ENCODE measurements around the gene CALY.
"Not testable (repeated sequence)": the region's sequence is repeated elsewhere in the genome, so short reads cannot be mapped to it uniquely, and the experiment has no call there.

Gene CALY

DNA sequence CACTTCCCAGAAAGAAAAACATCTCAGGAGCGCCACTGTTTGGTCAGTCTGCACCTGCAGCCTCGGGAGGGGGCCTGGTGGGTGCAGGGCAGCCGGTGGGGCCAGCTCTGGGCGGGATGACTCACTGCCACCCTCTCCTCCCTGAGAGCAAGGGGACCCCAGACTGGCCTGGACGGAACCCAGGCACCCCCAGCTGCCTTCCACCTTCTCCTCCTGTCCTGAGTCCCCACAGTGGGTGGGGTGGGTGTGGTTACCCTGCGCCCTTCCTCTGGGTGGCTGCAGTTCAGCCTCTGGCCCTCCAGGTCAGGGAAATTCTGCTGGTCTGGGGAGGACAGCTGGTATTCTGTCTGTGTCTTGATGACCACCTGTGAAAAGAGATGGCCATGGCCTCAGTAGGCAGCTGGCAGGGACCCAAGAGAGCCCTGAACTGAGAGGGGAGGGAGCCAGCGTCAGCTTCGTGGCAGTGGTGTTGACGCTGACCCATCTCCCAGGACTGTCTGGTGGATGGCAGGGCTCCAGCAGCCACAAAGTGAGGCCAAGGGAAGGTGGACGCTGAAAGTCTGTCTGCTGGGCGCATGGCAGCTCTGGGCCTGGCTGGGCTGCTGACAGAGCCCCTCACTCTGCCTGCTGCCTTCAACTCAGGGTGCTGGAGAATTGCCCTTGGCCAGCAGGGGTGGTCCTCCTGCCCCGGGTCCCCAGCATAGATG, 8.9 kb downstream of the CALY start:
- no peak for DNase-seq

DNA sequence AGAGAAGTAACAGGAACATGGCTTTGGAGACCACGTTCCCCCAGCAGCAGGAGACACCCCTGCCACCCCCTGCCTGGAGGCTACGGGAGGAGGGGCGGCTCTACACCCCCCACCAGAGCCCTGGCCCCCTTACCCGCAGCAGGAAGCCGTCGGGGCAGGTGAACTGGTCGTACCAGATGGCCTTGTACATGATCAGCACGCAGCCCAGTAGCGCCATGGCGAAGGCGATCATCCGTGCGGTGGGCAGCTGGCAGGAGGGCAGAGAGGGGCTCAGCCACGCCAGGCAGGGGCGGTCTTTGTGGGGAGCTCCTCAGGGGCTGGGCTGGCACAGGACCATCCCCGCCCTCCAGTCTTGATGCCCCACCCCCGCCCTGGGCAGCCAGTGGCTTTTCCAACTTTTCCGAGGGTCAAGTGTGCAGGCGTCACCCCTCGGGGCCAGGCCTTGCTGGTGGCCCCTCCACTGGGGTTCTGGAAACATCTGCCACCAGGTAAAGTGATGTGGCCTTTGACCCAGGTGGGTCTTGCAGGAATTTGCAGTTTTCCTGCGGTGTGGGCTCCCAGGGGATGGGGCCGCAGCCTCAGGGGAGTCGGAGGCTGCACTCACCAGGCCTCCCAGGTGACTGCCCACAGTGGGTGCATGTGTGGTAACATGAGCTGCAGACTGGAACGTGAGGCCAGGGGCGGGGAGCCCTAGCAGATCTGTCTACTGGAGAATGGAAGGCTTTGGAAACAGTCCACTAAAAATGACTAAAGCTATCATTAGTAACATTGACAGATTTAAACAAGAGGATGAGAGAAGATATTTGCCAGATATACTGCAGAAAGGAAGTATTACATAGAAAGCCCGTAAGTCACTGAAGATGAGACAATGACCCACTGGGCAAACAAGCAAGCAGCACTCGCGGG, 9.7 kb downstream of the CALY start:
- DNase-seq = no peak

DNA sequence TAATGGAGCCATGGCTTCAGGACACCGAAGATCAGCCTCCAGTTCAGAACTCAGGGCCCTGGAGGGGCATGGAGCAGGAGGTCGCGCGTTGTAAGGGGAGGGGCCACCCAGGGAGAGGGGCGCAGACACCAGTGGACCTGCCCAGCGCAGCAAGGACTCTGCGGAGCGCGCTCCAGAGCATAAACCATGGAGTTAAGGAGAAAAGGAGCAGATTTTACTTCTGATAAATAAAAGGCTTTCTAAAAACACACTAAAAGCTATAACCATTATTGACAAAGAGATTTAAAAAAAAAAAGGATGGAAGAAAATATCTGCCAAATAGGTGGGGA, 10.5 kb downstream of the CALY start:
- no peak for DNase-seq

DNA sequence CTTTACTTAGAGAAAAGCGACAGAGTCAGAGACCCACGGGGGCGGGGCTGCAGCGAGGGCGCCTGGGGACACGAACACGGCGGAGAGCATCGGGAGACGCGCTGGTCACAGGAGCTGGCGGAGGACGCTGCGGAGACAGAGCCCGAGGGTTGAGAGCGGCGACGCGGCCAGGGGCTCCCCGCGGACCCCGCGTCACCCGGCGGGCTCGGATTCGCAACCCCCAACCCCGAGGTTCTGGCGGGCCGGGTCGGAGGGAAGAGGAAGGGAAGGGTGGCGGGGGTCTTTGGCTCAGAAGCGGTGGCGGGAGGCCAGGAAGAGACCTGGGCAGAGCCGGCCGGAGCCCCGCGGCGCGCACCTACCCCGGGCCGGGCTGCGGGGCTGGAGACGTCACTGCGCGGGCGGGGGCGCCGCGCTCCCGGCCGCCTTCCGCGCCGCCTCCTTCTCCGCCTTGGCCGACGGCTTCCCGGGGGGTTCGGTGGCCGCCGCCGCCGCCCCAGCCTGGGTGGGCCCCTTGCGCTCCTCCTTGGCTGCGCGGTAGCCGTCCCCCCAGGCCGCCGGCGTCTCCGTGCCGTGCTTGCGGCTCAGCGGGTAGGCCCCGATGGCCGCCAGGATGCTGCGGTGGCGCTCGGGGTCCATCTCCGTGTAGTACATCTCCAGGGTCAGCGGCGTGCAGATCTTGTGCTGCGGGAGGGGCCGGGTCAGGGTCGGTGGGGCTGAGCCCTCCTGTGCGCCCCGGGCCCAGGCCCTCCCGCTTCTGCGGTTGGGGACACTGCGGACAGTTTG, 11.1 kb downstream of the CALY start:
- no peak for DNase-seq

DNA sequence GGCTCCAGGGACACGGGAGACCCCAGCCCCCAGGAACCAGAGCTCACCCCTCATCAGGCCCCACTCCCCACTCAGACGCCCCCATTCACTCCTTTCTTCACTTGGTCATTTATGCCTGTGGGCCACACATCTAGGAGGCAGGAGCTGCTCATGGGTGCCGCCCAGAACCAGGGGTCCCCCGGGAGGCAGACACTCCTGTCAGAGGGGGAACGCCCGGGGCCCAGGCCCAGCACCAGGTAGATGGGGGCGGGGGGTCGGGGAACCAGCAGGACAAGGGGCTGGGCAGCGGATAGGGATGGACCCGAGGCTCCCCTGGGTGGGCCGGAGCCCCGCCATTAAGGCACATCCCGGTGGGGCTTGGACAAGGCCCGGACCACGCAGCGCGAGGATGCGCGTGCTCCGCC, 11.8 kb downstream of the CALY start:
- DNase-seq = no peak

DNA sequence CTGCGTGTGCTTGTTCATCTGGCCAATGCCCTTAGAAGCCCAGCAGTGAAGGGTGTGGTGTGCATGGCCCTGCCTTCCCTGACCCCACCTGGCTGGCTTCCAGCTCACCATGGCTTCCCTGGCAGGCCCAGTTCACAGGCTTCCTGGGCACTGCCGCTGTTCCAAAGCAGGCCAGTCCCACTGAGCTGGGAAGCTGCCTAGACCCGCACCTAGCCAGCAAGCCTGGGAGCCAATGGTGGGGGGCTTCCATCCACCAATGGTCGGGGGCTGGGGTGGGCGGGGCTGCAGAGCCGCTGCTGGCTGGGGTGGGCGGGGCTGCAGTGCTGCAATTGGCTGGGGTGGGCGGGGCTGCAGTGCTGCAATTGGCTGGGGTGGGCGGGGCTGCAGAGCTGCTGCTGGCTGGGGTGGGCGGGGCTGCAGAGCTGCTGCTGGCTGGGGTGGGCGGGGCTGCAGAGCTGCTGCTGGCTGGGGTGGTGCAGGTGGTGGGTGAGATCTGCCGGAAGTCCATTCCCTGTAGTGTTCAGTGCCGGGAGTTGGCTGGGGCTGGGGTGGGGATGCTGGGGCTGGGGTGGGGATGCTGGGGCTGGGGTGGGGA, 12.4 kb downstream of the CALY start:
- DNase-seq = peak; percentile 55

DNA sequence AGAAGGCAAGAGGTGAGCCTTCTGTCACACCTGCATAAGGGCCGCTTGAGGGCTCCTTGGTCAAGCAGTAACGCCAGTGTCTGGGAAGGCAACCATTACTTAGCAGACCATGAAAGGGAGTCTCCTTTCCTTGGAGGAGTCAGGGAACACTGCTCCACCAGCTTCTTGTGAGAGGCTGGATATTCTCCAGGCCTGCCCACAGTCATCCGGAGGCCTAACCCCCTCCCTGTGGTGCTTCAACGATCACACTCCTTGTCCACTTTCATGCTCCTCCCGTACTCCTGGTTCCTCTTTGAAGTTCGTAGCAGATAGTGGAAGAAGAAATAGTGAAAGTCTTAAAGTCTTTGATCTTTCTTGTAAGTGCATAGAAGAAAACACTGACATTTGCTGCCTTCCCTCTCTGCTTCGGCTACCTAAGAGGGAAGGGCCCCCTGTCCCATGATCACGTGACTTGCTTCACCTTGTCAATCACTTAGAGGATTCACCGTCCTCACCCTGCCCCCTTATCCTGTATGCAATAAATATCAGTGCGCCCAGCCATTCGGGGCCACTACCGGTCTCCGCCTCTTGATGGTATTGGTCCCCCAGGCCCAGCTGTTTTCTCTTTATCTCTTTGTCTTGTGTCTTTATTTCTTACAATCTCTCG, 14.5 kb downstream of the CALY start:
- not testable (repeated sequence) for DNase-seq

DNA sequence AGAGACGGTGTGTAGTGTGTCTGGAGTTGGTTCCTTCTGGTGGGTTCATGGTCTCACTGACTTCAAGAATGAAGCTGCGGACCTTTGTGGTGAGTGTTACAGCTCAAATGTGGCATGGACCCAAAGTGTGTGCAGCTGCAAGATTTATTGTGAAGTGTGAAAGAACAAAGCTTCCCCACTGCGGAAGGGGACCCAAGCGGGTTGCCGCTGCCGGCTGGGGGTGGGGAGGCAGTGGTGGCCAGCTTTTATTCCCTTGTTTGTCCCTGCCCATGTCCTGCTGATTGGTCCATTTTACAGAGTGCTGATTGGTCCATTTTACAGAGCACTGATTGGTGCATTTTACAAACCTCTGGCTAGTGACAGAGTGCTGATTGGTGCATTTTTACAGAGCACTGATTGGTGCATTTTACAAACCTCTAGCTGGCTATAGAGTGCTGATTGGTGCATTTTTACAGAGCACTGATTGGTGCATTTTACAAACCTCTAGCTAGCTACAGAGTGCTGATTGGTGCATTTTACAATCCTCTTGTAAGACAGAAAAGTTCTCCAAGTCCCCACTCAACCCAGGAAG, 15.8 kb downstream of the CALY start:
- not testable (repeated sequence) for DNase-seq

DNA sequence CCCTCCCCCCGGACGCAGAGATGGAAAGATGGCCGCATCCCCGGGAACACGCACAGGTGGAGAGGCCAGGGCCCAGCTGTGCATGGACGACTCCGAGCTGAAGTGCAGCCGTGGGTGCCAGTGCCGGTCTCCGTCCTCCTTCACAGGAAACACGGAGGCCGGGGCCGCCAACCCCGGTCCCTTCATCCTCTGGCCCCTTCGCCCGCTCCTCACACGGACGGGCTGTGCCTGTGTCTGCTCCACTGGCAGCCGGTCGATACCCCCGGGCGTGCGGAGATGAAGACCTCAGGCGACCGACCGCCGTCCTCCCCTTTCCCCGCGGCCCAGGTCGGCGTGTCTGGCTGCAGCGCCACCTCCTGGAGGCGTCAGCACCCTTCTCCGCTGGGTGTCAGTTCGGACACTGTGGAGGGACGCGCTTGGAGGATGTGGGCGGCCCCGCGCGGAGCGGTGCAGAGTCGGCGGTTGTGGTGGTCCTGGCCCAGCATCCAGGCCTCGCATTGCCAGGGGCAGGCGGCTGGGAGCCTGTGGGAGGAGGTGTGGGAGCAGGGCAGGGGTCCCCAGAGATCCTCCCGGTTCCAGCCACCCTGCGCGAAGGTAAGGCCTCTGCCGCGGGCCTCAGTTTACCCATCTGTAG, 18.1 kb downstream of the CALY start:
- peak; percentile 24 for DNase-seq

DNA sequence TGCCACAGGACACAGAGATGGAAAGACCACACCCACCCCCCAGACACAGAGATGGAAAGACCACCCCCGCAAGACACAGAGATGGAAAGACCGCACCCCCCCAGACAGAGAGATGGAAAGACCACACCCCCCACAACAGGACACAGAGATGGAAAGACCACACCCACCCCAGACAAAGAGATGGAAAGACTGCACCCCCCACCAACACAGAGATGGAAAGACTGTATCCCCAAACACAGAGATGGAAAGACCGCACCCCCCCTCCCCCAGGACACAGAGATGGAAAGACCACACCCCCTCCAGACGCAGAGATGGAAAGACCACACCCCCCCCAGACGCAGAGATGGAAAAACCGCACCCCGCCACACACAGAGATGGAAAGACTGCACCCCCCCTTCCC, 20.0 kb downstream of the CALY start:
- no peak for DNase-seq

DNA sequence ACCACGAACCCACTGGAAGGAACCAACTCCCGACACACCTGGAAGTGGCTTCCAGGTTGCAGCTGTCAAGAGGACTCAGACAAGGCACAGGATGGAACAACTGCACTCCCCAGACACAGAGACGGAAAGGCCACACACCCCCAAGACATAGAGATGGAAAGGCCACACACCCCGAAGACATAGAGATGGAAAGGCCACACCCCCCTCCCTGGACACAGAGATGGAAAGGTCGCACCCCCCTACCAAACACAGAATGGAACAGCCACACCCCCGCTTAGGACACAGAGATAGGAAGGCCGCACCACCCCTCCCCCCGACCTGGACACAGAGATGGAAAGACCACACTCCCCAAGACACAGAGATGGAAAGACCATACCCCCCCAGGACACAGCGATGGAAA, 20.4 kb downstream of the CALY start:
- no peak for DNase-seq

DNA sequence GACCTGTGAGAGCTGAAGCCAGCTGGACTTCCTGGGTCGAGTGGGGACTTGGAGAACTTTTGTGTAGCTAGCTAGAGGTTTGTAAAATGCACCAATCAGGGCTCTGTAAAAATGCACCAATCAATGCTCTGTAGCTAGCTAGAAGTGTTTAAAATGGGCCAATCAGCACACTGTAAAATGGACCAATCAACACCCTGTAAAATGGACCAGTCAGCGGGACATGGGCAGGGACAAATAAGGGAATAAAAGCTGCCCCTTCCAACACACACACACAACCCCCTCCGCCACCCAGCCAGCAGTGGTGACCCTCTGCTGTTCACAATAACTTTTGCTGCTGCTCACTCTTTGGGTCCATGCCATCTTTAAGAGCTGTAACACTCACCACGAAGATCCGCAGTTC, 20.8 kb downstream of the CALY start:
- no peak for DNase-seq

DNA sequence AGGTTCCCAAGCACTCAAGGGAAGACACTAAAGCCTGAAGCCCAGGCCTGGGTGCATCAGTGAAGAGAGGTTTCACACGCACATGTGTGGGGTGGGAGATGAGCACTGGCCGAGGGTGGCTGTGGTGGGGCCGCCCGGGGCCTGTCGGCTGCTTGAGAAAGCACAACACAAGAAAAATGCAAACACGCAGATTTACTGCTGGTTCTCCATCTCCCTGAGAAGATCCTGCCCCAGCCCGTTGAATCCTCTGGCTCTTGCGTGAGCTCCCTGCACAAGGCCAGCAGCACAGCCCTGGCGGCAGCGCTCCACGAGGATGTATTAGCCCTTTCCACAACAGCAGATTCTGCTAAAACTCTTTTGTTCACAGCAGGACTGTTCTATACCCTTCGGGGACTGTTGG, 21.8 kb downstream of the CALY start:
- no peak for DNase-seq

DNA sequence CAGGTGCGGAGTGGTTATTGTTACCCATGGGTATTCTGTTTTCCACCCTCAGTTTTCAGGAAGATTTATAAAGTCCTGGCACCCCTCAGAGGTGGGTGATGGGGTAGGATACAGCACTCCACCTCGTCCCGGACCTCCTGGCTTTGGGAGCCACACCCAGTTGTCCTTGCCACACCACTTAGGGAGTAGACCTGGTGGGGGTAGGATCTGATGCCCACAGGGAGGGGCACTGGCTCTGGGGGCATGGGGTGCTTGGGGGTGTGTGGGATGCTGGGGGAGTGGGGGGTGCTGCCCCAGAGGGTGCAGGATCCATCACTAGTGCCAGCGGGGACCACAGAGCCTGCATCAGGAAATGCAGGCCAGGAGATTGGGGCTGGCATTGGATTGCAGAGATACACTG, 23.5 kb downstream of the CALY start:
- DNase-seq = no peak

DNA sequence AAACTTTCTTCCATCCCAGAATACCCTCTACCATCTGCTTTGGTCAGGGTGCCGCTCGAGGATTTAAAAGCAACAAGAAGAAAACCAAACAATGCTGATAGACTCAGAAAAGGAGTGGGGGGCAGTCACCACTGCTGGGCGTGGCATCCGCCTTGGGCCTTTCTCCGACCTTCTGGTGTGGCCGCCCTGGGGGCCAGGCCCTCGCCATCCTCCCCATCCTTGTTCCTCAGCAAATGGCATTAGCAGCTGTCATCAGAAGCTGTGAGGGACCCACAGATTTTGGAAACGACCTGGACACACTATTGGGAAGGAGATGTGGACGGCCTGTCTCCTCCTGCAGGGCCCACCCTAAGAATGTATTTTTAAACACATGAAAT, 23.9 kb downstream of the CALY start:
- no peak for DNase-seq

DNA sequence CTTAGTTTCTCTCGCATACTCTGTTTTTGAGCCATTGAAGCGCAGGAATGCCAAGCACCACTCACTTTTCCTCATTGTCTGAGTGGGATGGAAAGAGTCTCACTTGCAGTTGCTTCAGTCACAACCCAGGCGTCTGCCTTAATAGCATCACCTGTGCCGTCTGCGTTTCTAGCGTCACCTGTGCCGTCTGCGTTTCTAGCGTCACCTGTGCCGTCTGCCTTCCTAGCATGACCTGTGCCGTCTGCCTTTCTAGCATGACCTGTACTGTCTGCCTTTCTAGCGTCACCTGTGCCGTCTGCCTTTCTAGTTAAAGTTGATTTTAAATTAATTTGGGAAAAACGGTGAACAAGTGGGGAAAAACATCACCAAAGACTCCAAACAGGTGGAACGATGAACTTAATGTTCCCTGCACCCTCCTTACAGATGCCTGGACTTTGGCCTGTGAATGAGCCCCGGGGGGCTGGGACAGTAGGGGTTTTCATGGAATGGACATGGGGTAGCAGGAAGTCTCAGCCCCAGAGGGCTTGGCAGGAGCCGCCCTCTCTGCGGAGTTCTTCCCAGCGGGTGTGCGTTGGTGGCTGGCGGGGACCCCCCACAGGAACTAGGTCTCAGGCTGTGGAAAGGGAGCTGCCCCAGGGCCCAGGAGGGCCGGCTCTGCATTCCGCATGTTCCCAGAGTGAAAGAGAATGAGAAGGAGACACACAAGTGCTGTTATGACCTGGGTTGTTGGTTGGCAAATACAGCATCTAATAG, 24.5 kb downstream of the CALY start:
- DNase-seq = no peak

DNA sequence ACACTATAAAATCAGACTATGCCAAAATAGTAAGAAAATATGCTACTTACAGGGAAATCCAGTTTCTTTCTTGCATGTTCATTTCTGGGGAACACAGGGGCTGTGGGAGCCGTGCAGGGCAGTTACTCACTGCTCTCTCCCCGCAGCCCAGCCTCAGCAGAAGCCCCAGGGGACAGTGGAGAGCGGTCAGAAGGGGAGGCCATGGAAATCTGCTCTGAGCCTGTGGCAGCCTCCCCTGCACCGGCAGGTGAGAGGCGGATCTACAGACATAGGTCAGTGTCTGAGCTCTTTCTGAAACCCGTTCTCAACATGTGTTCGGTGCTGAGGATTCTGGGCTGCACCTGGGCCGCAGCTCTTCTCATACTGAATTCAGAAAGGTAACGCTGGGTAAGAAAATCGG, 25.1 kb downstream of the CALY start:
- no peak for DNase-seq

DNA sequence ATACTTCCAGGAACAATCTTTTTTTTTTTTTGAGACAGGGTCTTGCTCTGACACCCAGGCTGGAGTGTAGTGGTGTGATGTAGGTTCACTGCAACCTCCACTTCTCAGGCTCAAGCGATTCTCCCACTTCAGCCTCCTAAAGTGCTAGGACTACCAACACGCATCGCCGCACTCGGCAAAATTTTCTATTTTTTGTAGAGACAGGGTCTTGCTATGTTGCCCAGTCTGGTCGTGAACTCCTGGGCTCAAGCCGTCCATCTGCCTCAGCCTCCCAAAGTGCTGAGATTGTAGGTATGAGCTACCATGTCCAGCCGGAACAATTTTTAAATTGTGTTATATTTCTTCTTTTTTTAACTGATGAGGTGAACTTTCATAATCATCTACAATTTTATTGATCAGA, 25.9 kb downstream of the CALY start:
- DNase-seq = no peak

DNA sequence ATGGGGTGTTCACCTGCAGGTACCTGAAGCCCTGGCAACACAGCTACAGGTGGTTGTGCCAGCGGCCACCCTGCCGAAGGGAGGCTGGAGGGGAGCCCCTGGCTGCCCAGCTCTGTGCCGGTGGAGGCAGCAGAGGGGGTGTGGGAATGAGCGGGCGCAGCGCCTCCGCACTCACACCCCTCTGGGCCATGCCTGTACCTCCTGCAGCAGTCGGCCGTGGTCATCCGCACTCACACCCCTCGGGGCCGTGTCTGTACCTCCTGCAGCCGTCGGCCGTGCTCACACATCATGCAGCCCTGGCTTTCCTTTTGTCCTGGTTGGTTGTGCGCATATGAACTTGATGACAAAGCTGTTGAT, 26.3 kb downstream of the CALY start:
- DNase-seq = no peak

DNA sequence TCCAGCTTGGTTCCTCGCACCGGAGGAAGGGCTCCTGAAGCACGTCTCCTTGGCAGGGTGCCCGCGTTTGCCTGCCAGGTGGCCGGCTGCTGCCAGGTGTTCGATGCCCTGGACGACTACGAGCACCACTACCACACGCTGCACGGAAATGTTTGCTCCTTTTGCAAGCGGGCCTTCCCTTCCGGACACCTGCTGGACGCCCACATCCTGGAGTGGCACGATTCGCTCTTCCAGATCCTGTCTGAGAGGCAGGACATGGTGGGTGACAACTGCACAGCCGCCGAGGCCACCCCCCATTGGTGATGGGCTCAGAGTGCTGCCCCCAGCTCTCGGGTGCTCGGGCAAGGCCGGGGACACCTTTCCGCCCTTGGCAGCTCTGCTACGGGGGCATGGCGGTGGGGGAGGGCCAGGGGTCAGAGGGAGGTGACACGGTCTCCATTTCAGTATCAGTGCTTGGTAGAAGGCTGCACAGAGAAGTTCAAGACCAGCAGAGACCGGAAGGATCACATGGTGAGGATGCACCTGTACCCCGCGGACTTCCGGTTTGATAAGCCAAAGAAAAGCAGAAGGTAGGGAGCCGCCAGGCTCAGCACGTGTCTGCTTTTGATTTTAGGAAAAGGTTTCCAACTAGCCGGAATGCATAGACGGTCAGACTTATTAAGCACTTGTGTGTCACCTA, 26.8 kb downstream of the CALY start:
- DNase-seq = peak; percentile 36

All from DMS79 treated with DMSO at 0.1 percent for 48 hours (cell line).